ENCODE measurements around the gene KREMEN1. TPM values are rescaled to one million over a fixed set of nuclear protein-coding genes. Genes with fewer than 3 reads are reported as not detected.
"Not testable (repeated sequence)": the region's sequence is repeated elsewhere in the genome, so short reads cannot be mapped to it uniquely, and the experiment has no call there.

The KREMEN1 gene
- total RNA-seq, 2 donors from 2014 or later = 20.2 to 20.7 TPM

DNA sequence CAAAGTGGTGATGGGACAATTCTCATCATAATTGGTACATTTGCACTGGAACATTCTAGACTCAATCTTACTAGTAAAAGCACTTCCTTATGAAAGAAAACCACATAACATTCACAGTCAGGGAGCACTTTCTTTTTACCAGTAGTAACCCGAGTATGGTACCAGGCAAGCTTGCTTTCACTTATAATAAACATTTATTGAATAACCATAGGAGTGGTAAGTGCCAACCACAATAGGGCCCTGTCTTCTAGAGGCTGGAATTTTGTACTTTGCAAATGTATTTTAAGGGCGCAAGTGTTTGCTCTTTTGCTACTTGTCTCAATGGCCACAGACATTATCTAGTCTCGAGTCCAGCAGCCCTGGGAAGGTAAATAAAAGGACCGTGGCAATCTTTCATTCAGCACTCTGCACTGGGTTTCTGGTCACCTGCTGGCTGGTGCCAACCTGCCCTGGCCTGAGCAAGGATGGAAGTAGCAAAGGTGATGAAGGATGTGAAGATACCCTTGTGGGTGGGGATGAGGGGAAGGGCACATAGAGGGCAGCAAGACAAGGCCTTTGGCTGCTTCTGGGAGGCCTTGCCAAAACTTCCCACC is 35.4 kb upstream of the KREMEN1 start:
- Histone ChIP-seq H3K4me3 (no peak overlapping the region), H3K4me1 (peaks cover 1% of the 10 kb centered on the region), H3K27ac (peak overlapping the region; percentile 49), H3K27me3 (no peaks in the 10 kb centered on the region), H3K9me3 (no peaks in the 10 kb centered on the region), H3K9ac (ENCODE audit: low read depth in 2 of 2, low read length in 2 of 2) (peak overlapping the region in 1 of 2 donors; percentile 40), H3K36me3 (no peaks in the 10 kb centered on the region)
- DNase-seq = no peak
- no peak for TF ChIP-seq CTCF (IDR thresholded peaks at IDR 0.05)
- intact Hi-C loops (cut with DNase I) = no loop called here

DNA sequence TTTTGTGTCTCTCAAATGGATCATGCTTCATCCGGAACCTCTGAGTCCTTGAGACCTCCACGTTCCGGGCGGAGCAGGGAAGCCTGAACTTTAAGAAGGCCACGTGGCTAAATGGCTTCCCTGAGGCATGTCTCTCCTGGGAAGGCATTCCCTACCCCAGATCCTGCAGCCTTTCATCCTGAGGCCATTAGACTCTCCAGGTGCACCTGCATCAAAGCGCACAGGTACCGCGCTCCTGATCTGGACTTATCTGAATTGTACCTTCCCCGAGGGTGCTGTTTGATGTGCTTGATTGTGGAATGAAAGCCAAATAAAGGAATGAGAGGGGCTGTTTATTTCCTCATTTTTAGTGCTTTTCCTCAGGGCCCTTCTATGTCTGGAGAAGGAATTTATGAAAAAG is 33.7 kb upstream of the KREMEN1 start:
- intact Hi-C loops (cut with DNase I) = loop anchor here (2.0 kb wide), 1 partner anchor 182 kb away; no protein-coding TSS in a partner anchor
- no peak for DNase-seq
- H3K9ac ChIP-seq (ENCODE audit: low read depth in 2 of 2, low read length in 2 of 2) = peak overlapping the region in 1 of 2 donors; percentile 15
- H3K27ac ChIP-seq = no peak overlapping the region
- no peak for TF ChIP-seq CTCF (IDR thresholded peaks at IDR 0.05)
- H3K4me1 ChIP-seq = no peaks in the 10 kb centered on the region
- no peaks in the 10 kb centered on the region for H3K27me3 ChIP-seq
- H3K4me3 ChIP-seq = no peak overlapping the region
- H3K9me3 ChIP-seq = no peaks in the 10 kb centered on the region
- no peaks in the 10 kb centered on the region for H3K36me3 ChIP-seq

DNA sequence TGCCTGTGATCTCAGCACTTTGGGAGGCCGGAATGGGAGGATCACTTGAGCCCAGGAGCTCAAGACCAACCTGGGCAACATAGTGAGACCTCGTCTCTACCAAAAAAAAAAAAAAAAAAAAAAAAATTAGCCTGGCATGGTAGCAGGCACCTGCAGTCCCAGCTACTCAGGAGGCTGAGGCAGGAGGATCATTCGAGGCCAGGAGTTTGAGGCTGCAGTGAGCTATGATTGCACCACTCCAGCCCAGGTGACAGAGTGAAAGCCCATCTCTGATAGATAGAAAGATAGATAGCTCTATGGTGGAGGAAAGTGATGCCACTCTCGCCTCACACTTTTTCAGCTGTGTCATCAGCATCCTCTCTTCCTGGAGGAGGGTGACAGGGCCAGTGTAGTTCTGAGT is 33.2 kb upstream of the KREMEN1 start:
- not testable (repeated sequence) for H3K9me3 ChIP-seq; H3K27me3 ChIP-seq; H3K36me3 ChIP-seq; H3K4me3 ChIP-seq; H3K4me1 ChIP-seq; H3K27ac ChIP-seq; DNase-seq; H3K9ac ChIP-seq (ENCODE audit: low read depth in 2 of 2, low read length in 2 of 2)
- intact Hi-C loops (cut with DNase I) = loop anchor here (2.0 to 10.0 kb wide), 3 partner anchors 115 to 205 kb away; no protein-coding TSS in a partner anchor

DNA sequence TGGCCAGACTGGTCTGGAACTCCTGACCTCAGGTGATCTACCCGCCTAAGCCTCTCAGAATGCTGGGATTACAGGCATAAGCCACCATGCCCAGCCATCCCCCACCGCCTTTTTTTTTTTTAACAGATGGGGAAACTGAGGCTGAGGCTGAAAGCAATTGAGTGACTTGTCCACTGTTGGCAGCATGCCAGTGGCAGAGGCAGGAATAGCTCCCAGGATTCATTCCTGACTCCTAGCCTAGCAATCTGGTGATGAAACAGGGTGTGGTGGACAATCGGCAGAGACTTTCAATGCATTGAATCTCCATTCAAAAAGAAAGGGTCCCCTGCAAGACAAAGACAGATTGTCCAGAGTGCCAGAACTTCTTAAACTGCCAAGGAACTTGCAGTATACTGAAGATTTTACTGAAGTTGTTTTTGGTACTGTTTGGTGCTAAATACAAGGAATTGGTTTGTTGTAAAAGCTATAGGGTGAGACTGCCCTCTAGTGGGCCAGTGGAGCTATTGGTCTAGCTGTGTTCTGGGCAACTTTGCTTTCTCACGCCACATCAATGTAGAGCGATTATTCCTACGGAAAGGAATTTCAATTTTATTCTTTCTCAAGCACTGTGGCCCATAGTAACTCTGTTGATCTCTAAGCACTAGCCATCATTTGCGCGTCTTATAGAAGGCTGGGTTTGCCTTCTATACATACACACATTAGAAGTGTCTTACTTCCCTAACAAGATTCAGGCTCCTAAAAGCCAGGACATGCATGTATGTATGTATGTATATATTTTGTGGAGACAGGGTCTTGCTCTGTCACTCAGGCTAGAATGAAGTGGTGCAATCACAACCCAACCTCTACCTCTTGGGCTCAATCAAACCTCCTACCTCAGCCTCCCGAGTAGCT is 32.2 kb upstream of the KREMEN1 start:
- DNase-seq = peak; percentile 76
- H3K36me3 ChIP-seq = no peaks in the 10 kb centered on the region
- no peaks in the 10 kb centered on the region for H3K4me1 ChIP-seq
- peak overlapping the region; percentile 9 for H3K27ac ChIP-seq
- no peaks in the 10 kb centered on the region for H3K27me3 ChIP-seq
- H3K9ac ChIP-seq (ENCODE audit: low read depth in 2 of 2, low read length in 2 of 2) = no peak overlapping the region
- intact Hi-C loops (cut with DNase I) = loop anchor here (10.0 kb wide), 2 partner anchors 114 to 204 kb away; no protein-coding TSS in a partner anchor
- H3K4me3 ChIP-seq = no peak overlapping the region
- H3K9me3 ChIP-seq = no peaks in the 10 kb centered on the region
- peak; percentile 98 for TF ChIP-seq CTCF (IDR thresholded peaks at IDR 0.05)

DNA sequence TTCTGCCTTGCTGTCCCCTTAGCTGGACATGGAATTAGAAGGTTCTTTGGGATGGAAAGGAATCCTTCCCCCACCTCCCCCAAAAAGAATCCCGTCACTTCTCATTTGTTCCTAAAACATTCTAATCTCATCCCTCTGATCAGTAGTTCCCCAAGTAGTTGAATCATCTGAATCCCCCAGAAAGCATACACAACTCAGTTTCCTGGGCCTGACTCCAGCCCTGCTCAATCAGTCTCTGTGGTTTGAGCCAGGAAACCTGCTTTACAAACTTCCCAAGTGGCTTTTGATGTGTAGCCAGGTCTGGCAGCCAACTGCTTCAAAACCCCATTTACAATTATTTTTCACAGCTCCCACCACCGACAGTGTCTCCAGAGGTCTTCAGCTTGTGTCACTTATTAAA is 31.4 kb upstream of the KREMEN1 start:
- Histone ChIP-seq H3K4me3 (no peak overlapping the region), H3K36me3 (no peaks in the 10 kb centered on the region), H3K27me3 (no peaks in the 10 kb centered on the region), H3K27ac (no peak overlapping the region), H3K4me1 (no peaks in the 10 kb centered on the region), H3K9ac (ENCODE audit: low read depth in 2 of 2, low read length in 2 of 2) (no peak overlapping the region), H3K9me3 (no peaks in the 10 kb centered on the region)
- no peak for DNase-seq
- intact Hi-C loops (cut with DNase I) = loop anchor here (10.0 kb wide), 2 partner anchors 113 to 203 kb away; no protein-coding TSS in a partner anchor
- no peak for TF ChIP-seq CTCF (IDR thresholded peaks at IDR 0.05)
